Epithelial cell of esophagus (primary cell): ENCODE measurements around the gene ZACN.

Experiments used
- DNase-seq: peaks from one replicate; pipeline ENCODE4 v3.0.0; 2010; ENCODE audit warnings: low read depth
- H3K4me3 ChIP-seq: 2 replicates; pipeline ENCODE4 v1.5.1; 2011; ENCODE audit warnings: mild to moderate bottlenecking, low read length, control low read depth
- CTCF ChIP-seq: IDR thresholded peaks from 2 replicates; pipeline ENCODE4 v1.5.1; 2011; ENCODE audit warnings: low read depth, mild to moderate bottlenecking, low read length, control low read depth, inconsistent platforms; ENCODE audit not compliant: insufficient read depth; ENCODE audit errors: missing control alignments

The ZACN gene

DNA sequence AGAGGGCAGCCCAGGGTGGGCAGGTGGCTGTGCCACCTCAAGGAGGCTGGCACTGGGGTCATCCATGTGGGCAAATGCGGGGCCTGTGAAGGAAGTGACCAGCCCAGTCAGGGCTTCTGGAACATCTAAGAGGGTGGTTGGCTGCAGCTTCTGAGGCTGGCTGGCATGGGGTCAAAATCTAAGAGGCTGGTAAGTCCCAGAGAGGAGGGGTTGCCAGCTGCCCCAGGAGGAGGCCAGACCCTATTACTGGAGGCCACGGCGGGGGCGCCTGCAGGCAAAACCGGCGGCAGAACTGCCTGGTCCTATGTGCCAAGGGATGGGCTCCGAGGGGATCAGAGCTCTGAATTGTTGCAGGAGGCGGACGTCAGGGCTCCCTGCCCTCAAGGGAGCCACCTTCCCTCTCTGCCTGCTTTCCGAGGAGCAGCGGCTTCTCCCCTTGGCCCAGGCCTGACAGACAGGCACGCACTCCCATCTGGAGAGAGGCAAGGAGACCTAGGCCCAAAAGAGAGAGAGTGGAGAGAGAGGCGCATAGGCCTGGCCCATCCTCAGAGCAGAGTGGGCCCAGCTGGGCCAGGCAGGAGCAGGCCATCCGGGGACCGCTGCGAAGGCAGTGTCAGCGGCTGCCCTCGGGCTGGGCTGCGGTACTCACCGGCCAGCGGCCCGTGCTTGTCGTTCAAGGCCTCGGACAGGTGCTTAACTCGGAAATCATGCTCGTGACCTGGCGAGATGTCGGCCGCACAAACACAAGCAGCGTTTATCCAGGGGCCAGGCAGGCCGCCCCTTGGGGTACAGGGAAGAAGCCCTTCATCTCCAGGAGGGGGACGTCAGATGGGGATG lies 10.9 kb downstream of the ZACN start:
- no peak overlapping the region for H3K4me3 ChIP-seq
- no peak for DNase-seq
- no peak for TF ChIP-seq CTCF

DNA sequence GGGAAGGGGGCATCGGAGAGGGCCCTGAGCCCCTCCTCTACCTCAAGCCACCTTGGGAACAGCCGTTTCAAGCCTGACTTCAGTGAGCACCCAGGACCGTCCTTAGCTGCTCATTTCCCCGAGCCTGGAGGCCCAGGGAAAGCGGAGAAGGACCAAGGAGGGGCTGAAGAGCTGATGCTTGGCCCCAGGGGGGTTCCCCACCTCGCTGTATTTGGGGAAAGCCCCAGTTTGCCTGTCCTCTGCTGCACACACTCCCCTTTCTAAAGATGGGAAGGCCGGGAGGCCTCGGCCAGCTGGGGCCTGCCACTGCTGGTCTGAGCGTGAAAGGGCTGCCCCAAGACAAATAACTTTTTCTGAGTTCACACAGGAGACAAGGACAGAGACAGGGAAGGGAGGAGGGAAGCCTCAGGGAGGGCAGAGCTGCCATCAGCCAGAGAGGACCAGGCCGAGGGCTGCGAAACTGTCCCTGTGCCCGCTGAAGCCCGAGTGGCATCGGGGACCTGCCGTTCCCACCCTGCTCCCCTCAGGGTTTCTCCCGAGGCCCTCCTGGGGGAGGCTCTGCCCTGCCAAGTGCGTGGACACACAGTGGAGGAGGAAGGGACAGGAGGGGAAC lies 11.6 kb downstream of the ZACN start:
- no peak for DNase-seq
- H3K4me3 ChIP-seq: no peak overlapping the region
- no peak for TF ChIP-seq CTCF

DNA sequence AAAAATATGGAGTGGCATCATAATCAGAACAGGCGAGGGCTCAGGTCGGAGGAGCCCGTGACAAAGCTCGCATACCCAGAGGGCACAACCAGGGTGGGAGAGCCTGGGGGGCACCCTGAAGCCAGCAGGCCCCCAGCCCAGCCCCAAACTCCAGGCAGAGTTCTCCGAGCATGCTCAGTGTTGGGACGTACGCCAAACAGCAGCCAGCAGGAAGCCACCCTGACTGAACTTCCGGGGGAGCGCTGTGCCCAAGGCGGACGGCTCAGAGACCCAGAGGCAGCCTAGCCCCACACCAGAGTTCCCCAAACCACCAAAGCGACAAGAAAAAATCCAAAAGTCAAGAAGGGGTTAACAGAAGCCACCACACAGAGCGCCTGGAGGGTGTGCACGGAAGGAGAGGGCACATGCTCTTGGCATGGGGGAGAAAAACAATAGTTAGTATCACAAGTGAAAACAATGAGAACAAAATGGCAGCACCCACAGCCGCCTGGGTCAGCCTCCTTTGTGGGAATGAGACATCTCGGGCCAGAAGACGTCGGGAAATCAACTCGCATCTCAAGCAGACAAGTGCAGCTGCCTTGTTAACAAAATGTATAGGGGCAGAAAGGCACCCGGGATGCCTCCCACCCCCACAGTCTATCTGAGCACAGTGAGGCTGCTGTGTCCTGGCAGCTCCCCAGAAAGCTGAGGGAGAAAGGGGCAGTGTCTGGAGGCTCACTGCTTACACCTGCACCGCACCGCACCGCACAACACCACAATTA lies 12.7 kb downstream of the ZACN start:
- no peak overlapping the region for H3K4me3 ChIP-seq
- DNase-seq: no peak
- no peak for TF ChIP-seq CTCF

- no peak for TF ChIP-seq CTCF
- H3K4me3 ChIP-seq: no peak overlapping the region
- no peak for DNase-seq
These were observed 13.8 kb downstream of the ZACN start for GRCh38 chr17:76092526-76093413.

- TF ChIP-seq CTCF: no peak
- H3K4me3 ChIP-seq: no peak overlapping the region
- DNase-seq: no peak
These were observed 15.1 kb downstream of the ZACN start for GRCh38 chr17:76094046-76094445.

DNA sequence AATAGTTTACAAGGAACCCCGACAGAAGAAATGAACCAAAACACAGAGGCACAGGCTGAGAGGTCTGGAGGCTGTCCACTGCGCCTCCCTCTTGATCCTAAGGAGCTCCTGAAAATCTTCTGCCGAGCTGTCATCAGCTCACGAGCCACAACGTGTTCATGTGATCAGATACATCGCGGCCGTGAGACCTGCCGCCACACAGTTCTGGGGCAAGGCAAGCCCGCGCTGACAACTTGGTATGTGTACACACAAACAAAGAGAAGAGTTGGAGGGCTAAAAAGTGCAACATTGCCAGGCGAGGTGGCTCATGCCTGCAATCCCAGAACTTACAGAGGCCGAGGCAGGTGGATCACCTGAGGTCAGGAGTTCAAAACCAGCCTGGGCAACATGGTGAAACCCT lies 17.0 kb downstream of the ZACN start:
- H3K4me3 ChIP-seq: no peak overlapping the region
- DNase-seq: no peak
- TF ChIP-seq CTCF: no peak
